H9 (cell line): ENCODE data around the gene ANK3. TPM values are rescaled to one million over a fixed set of nuclear protein-coding genes. Genes with fewer than 3 reads are reported as not detected.

Source experiments
- DNase-seq: peaks from one replicate; pipeline ENCODE4 v3.0.0-alpha.2; 2017
- H2AFZ ChIP-seq: one replicate; pipeline ENCODE4 v1.6.1; 2013; ENCODE audit warnings: mild to moderate bottlenecking, low read length, control low read depth, moderate library complexity
- H2AK5ac ChIP-seq: 2 replicates; pipeline ENCODE4 v1.6.1; 2013; ENCODE audit warnings: low read length, control low read depth, mixed read lengths; ENCODE audit not compliant: insufficient read length
- H2BK120ac ChIP-seq: one replicate; pipeline ENCODE4 v1.6.1; 2013; ENCODE audit warnings: low read depth, mild to moderate bottlenecking, low read length, control low read depth, inconsistent platforms; ENCODE audit not compliant: poor library complexity, severe bottlenecking
- H2BK12ac ChIP-seq: 2 replicates; pipeline ENCODE4 v1.6.1; 2013; ENCODE audit warnings: low read length, control low read depth, mixed read lengths, low read depth; ENCODE audit not compliant: insufficient read length
- H2BK15ac ChIP-seq: 2 replicates; pipeline ENCODE4 v1.6.1; 2013; ENCODE audit warnings: low read depth, low read length, control low read depth
- H2BK20ac ChIP-seq: one replicate; pipeline ENCODE4 v1.6.1; 2013; ENCODE audit warnings: low read depth, mild to moderate bottlenecking, low read length, control low read depth, inconsistent platforms; ENCODE audit not compliant: poor library complexity, severe bottlenecking
- H2BK5ac ChIP-seq: 2 replicates; pipeline ENCODE4 v1.6.1; 2013; ENCODE audit warnings: low read length, control low read depth, mixed read lengths; ENCODE audit not compliant: insufficient read length
- H3K14ac ChIP-seq: 2 replicates; pipeline ENCODE4 v1.6.1; 2013; ENCODE audit warnings: low read length, control low read depth; ENCODE audit not compliant: insufficient read depth
- H3K18ac ChIP-seq: 2 replicates; pipeline ENCODE4 v1.6.1; 2013; ENCODE audit warnings: low read depth, mild to moderate bottlenecking, mixed read lengths, low read length, control low read depth; ENCODE audit not compliant: insufficient read length
- H3K23ac ChIP-seq: 2 replicates; pipeline ENCODE4 v1.6.1; 2013; ENCODE audit warnings: low read length, control low read depth, mixed read lengths, low read depth; ENCODE audit not compliant: insufficient read length
- H3K23me2 ChIP-seq: 2 replicates; pipeline ENCODE4 v1.6.1; 2013; ENCODE audit warnings: low read depth, mild to moderate bottlenecking, mixed read lengths, low read length, control low read depth; ENCODE audit not compliant: insufficient read length, poor library complexity, severe bottlenecking
- H3K27ac ChIP-seq: 2 replicates; pipeline ENCODE4 v1.5.1; 2013; ENCODE audit warnings: low read length, control low read depth, mixed read lengths, low read depth; ENCODE audit not compliant: insufficient read length
- H3K27me3 ChIP-seq: 2 replicates; pipeline ENCODE4 v1.6.1; 2013; ENCODE audit warnings: low read length, control low read depth, inconsistent platforms; ENCODE audit not compliant: insufficient read depth
- H3K4ac ChIP-seq: 2 replicates; pipeline ENCODE4 v1.6.1; 2013; ENCODE audit warnings: low read depth, mild to moderate bottlenecking, control low read depth, inconsistent platforms, low read length, moderate library complexity
- H3K4me1 ChIP-seq: 2 replicates; pipeline ENCODE4 v1.6.1; 2013; ENCODE audit warnings: low read length, control low read depth, inconsistent platforms; ENCODE audit not compliant: insufficient read depth
- H3K4me2 ChIP-seq: 2 replicates; pipeline ENCODE4 v1.6.1; 2013; ENCODE audit warnings: low read length, control low read depth, mixed read lengths; ENCODE audit not compliant: insufficient read length, insufficient read depth
- H3K56ac ChIP-seq: 2 replicates; pipeline ENCODE4 v1.6.1; 2013; ENCODE audit warnings: low read depth, mild to moderate bottlenecking, mixed read lengths, low read length, control low read depth; ENCODE audit not compliant: insufficient read length
- H3K79me1 ChIP-seq: 2 replicates; pipeline ENCODE4 v1.6.1; 2013; ENCODE audit warnings: low read depth, mild to moderate bottlenecking, moderate library complexity, low read length, control low read depth, inconsistent platforms; ENCODE audit not compliant: insufficient read depth, poor library complexity, severe bottlenecking
- H3K79me2 ChIP-seq: 2 replicates; pipeline ENCODE4 v1.6.1; 2013; ENCODE audit warnings: low read length, control low read depth, inconsistent platforms; ENCODE audit not compliant: insufficient read depth
- H3K9ac ChIP-seq: 2 replicates; pipeline ENCODE4 v1.6.1; 2013; ENCODE audit warnings: low read length, control low read depth, mixed read lengths; ENCODE audit not compliant: insufficient read length; ENCODE audit errors: extremely low read depth
- H3K9me3 ChIP-seq: one replicate; pipeline ENCODE4 v1.6.1; 2013; ENCODE audit warnings: low read depth, low read length, inconsistent platforms; ENCODE audit not compliant: control insufficient read depth
- H3T11ph ChIP-seq: one replicate; pipeline ENCODE4 v1.6.1; 2013; ENCODE audit warnings: mild to moderate bottlenecking, low read length, control low read depth, inconsistent platforms
- H4K20me1 ChIP-seq: one replicate; pipeline ENCODE4 v1.6.1; 2013; ENCODE audit not compliant: control insufficient read depth, insufficient read length, insufficient read depth
- H4K5ac ChIP-seq: 2 replicates; pipeline ENCODE4 v1.6.1; 2013; ENCODE audit warnings: low read depth, mild to moderate bottlenecking, mixed read lengths, low read length, control low read depth; ENCODE audit not compliant: insufficient read length
- H4K8ac ChIP-seq: replicated peaks from 2 replicates; pipeline ENCODE4 v1.6.1; 2013; ENCODE audit warnings: low read length, control low read depth, mixed read lengths, low read depth; ENCODE audit not compliant: insufficient read length
- H4K91ac ChIP-seq: 2 replicates; pipeline ENCODE4 v1.6.1; 2013; ENCODE audit warnings: low read depth, mild to moderate bottlenecking, moderate library complexity, mixed read lengths, low read length, control low read depth; ENCODE audit not compliant: insufficient read length
- H3K27ac Mint-ChIP-seq, 3 experiments: 2 replicates in 2 of 3; 3 replicates in 1 of 3; pipeline ENCODE4 v1.8.0; 2020 to 2021; ENCODE audit warnings: mixed read lengths in 3 of 3, mild to moderate bottlenecking in 1 of 3, moderate library complexity in 1 of 3
- H3K27me3 Mint-ChIP-seq: 2 replicates; pipeline ENCODE4 v1.8.0; 2021; ENCODE audit warnings: low read depth, mild to moderate bottlenecking, moderate library complexity, mixed read lengths
- H3K36me3 Mint-ChIP-seq, 3 experiments: 2 replicates in 2 of 3; 3 replicates in 1 of 3; pipeline ENCODE4 v1.8.0; 2020 to 2021; ENCODE audit warnings: low read depth in 3 of 3, mixed read lengths in 3 of 3; ENCODE audit not compliant: insufficient read depth in 1 of 3
- H3K4me1 Mint-ChIP-seq, 2 experiments: 2 replicates each; pipeline ENCODE4 v1.8.0; 2020; ENCODE audit warnings: mixed read lengths in 2 of 2
- H3K4me3 Mint-ChIP-seq, 2 experiments: 2 replicates in 1 of 2; 3 replicates in 1 of 2; pipeline ENCODE4 v1.8.0; 2020 to 2021; ENCODE audit warnings: mild to moderate bottlenecking in 2 of 2, mixed read lengths in 2 of 2, moderate library complexity in 1 of 2
- H3K9me3 Mint-ChIP-seq, 2 experiments: 2 replicates in 1 of 2; 3 replicates in 1 of 2; pipeline ENCODE4 v1.8.0; 2020; ENCODE audit warnings: mild to moderate bottlenecking in 2 of 2, mixed read lengths in 2 of 2, moderate library complexity in 1 of 2
- WGBS: extraction: QIAGEN DNeasy Blood & Tissue Kit; methylation state at CpG from one replicate; pipeline ENCODE4 v1.1.7; 2013; ENCODE audit warnings: missing lambda C conversion rate, low lambda C conversion rate, mixed read lengths; ENCODE audit not compliant: insufficient read length; ENCODE audit errors: extremely low coverage; 5-methylcytosine and 5-hydroxymethylcytosine counted together
- total RNA-seq: library from RNA; stranded (reverse); gene quantifications from 2 replicates; pipeline ENCODE4 v1.2.1, GENCODE V29; 2021
- TF ChIP-seq, protein P1 (sequence below): fragments of 200-600 bp; sonication (generic); conservative IDR thresholded peaks from 3 replicates; pipeline ENCODE4 v1.8.0; 2021; ENCODE audit warnings: antibody characterized with exemption, mild to moderate bottlenecking

ANK3 gene
- total RNA-seq, 1 experiment from 2014 or later = 59.6 TPM

DNA sequence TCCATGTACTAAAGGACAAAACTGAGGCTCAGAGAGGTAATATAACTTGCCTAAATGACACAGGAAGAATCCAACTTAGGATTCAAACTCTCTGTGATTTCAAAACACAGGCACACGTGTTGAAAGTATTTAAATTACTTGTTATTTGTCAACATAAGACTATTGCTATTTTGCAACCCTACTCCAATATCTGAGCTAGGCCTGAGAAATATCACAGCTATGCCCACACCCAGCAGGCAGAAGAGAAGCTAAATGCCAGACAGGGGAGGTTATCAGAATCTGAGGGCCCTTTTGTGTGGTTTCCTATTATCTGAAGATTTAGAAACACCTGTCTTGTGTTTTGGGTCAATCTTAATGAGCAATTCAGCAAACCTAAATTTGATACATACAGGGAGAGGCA lies 204.3 kb downstream of the ANK3 start:
- H3K36me3 Mint-ChIP-seq = no peaks in the 10 kb centered on the region; a peak in 1 of 7 replicates
- H3K9me3 Mint-ChIP-seq = no peaks in the 10 kb centered on the region
- H4K20me1 ChIP-seq = no peaks in the 10 kb centered on the region
- no peak overlapping the region for H4K5ac ChIP-seq
- no peak overlapping the region for H3K27ac ChIP-seq
- no peak overlapping the region for H3K4me3 Mint-ChIP-seq
- no peaks in the 10 kb centered on the region for H3K27me3 ChIP-seq
- TF ChIP-seq, protein P1, sequence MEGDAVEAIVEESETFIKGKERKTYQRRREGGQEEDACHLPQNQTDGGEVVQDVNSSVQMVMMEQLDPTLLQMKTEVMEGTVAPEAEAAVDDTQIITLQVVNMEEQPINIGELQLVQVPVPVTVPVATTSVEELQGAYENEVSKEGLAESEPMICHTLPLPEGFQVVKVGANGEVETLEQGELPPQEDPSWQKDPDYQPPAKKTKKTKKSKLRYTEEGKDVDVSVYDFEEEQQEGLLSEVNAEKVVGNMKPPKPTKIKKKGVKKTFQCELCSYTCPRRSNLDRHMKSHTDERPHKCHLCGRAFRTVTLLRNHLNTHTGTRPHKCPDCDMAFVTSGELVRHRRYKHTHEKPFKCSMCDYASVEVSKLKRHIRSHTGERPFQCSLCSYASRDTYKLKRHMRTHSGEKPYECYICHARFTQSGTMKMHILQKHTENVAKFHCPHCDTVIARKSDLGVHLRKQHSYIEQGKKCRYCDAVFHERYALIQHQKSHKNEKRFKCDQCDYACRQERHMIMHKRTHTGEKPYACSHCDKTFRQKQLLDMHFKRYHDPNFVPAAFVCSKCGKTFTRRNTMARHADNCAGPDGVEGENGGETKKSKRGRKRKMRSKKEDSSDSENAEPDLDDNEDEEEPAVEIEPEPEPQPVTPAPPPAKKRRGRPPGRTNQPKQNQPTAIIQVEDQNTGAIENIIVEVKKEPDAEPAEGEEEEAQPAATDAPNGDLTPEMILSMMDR = no peak
- 0 out of 7 replicates have a peak overlapping the region, but pooled peaks of 1 of the 3 experiments have one; percentile 6 for H3K27ac Mint-ChIP-seq
- no peak overlapping the region for H2BK20ac ChIP-seq
- H2AFZ ChIP-seq = no peak overlapping the region
- no peak overlapping the region for H2BK120ac ChIP-seq
- H3K4me1 ChIP-seq = no peaks in the 10 kb centered on the region
- H3K4me1 Mint-ChIP-seq = peaks cover 0 to 11% of the 10 kb centered on the region in 2 experiments; a peak in 3 of 4 replicates
- no peaks in the 10 kb centered on the region for H3K27me3 Mint-ChIP-seq
- H3K9ac ChIP-seq = no peak overlapping the region
- no peak overlapping the region for H2BK5ac ChIP-seq
- H3K4me2 ChIP-seq = no peak overlapping the region
- H4K8ac ChIP-seq = no peak overlapping the region
- H4K91ac ChIP-seq = no peak overlapping the region
- no peak for DNase-seq
- H3K18ac ChIP-seq = no peak overlapping the region
- H3K23me2 ChIP-seq = no peaks in the 10 kb centered on the region
- H3T11ph ChIP-seq = no peak overlapping the region
- no peak overlapping the region for H3K23ac ChIP-seq
- WGBS = no CpG with 5 or more reads among the region's 1 CpG
- H3K79me2 ChIP-seq = no peaks in the 10 kb centered on the region
- no peak overlapping the region for H3K4ac ChIP-seq
- no peak overlapping the region for H2AK5ac ChIP-seq
- no peak overlapping the region for H2BK12ac ChIP-seq
- no peak overlapping the region for H2BK15ac ChIP-seq
- no peak overlapping the region for H3K14ac ChIP-seq
- H3K79me1 ChIP-seq = no peaks in the 10 kb centered on the region
- no peaks in the 10 kb centered on the region for H3K9me3 ChIP-seq
- H3K56ac ChIP-seq = no peak overlapping the region
